Aorta (tissue), 5 donors: ENCODE measurements around the gene MAN1A1. TPM values are rescaled to one million over a fixed set of nuclear protein-coding genes. Genes with fewer than 3 reads are reported as not detected.
"Not testable (repeated sequence)": the region's sequence is repeated elsewhere in the genome, so short reads cannot be mapped to it uniquely, and the experiment has no call there.

Source experiments
- ATAC-seq: fragments of 200-7000 bp; cut with Tn5 transposase; one replicate; pipeline ENCODE4 v1.9.1; 2022; ENCODE audit warnings: moderate library complexity; ENCODE audit not compliant: low FRiP score
- DNase-seq, 2 donors: peaks; one replicate each; pipeline ENCODE4 v3.0.0-alpha.2; 2020
- H3K27ac ChIP-seq, 2 donors: one replicate each; pipeline ENCODE4 v1.5.1; 2013; ENCODE audit warnings: low read length in 2 of 2, mild to moderate bottlenecking in 2 of 2, moderate library complexity in 2 of 2, control low read depth in 1 of 2, inconsistent platforms in 1 of 2, low read depth in 1 of 2
- H3K27me3 ChIP-seq, 2 donors: one replicate each; pipeline ENCODE4 v1.6.1; 2013; ENCODE audit warnings: control low read depth in 1 of 2, low read length in 1 of 2, mild to moderate bottlenecking in 1 of 2, moderate library complexity in 1 of 2; ENCODE audit not compliant: insufficient read depth in 2 of 2, control insufficient read depth in 1 of 2
- H3K36me3 ChIP-seq, 2 donors: one replicate each; pipeline ENCODE4 v1.6.1; 2013; ENCODE audit warnings: control low read depth in 1 of 2, low read length in 1 of 2, mild to moderate bottlenecking in 1 of 2; ENCODE audit not compliant: insufficient read depth in 2 of 2, control insufficient read depth in 1 of 2
- H3K4me1 ChIP-seq, 2 donors: one replicate each; pipeline ENCODE4 v1.6.1; 2013; ENCODE audit warnings: low read length in 2 of 2, control low read depth in 1 of 2, mild to moderate bottlenecking in 1 of 2, moderate library complexity in 1 of 2; ENCODE audit not compliant: insufficient read depth in 2 of 2, control insufficient read depth in 1 of 2
- H3K4me3 ChIP-seq, 2 donors: one replicate each; pipeline ENCODE4 v1.5.1; 2013; ENCODE audit warnings: low read length in 2 of 2, control low read depth in 1 of 2, mild to moderate bottlenecking in 1 of 2
- H3K9me3 ChIP-seq: one replicate; pipeline ENCODE4 v1.6.1; 2013; ENCODE audit warnings: mild to moderate bottlenecking, low read length; ENCODE audit not compliant: control insufficient read depth
- WGBS, 2 donors: extraction: QIAGEN DNeasy Blood & Tissue Kit; methylation state at CpG; one replicate each; pipeline ENCODE4 v1.1.7; 2013; 5-methylcytosine and 5-hydroxymethylcytosine counted together
- intact Hi-C, 2 donors: fragments of 100-400 bp; cut with DNase I; formaldehyde crosslinking; loops; one replicate each; pipeline versions ENCODE4 v1.14.2 to v1.15.0; 2022
- long read RNA-seq, 2 donors: library from polyadenylated mRNA; unstranded; transcript quantifications; one replicate each; pipeline ENCODE4 v2.0.0, GENCODE V29; 2020 to 2021
- polyA plus RNA-seq, 2 donors: library from polyadenylated mRNA; stranded (reverse); fragments of 200-250 nt; gene quantifications; one replicate each; pipeline ENCODE4 v1.2.3, GENCODE V29; 2013
- total RNA-seq, 2 donors: library from RNA; stranded (reverse); fragmentation: NEBNext Ultra II Directional; extraction: Animal tissue kit (Norgen Biotek cat#: 25700); gene quantifications; one replicate each; pipeline ENCODE4 v1.2.1, GENCODE V29; 2021
- donor health status: healthy with polysubstance abuse.
- donor health status: Bipolar disorder and iron deficiency.
- donor health status: DM: no; HTN: no; CAD: no.
- donor health status: DM: no; HTN: no; CAD: no.
- donor health status: DM: yes; HTN: yes; CAD: no.

MAN1A1 gene
- total RNA-seq (10 to 100 TPM; 57.8 to 76.0 TPM), polyA plus RNA-seq (10 to 100 TPM; 22.2 to 22.6 TPM)
- long read RNA-seq, donor 1, partial matches to known transcripts, result 3 of 15 reads
- long read RNA-seq, donor 1, other reads (novel, unspliced or antisense), result 12 of 15 reads
- long read RNA-seq, donor 2, full-length matches to known transcripts, result 16 of 51 reads
- long read RNA-seq, donor 2, partial matches to known transcripts, result 22 of 51 reads
- long read RNA-seq, donor 2, other reads (novel, unspliced or antisense), result 13 of 51 reads

- peaks cover 0 to 3% of the 10 kb centered on the region in 2 donors for H3K4me1 ChIP-seq
- WGBS, 2 donors, result 0 to 1% methylated on average over 71 to 103 of the region's 103 CpGs
Measured at GRCh38 chr6:119349361-119350201, at the start of gene MAN1A1. Gene MAN1A1, minus strand, starts transcription at chr6:119349761. Its CDS starts 696 bp downstream, at chr6:119349065.

GRCh38 chr6:119395192-119395591, 45.6 kb upstream of the MAN1A1 start:
- intact Hi-C loops, result no loop called here
- H3K36me3 ChIP-seq, result no peaks in the 10 kb centered on the region

More at GRCh38 chr6:119349361-119350201, at the start of gene MAN1A1:
- intact Hi-C loops, result loop anchor here (5.0 kb wide), 2 partner anchors 202 to 222 kb away; no protein-coding TSS in a partner anchor
- no peaks in the 10 kb centered on the region for H3K27me3 ChIP-seq
- H3K4me3 ChIP-seq, result peak within 1 kb of the TSS; percentile 79 to 90
- peak; percentile 96 for ATAC-seq
- peak; percentile 93 to 96 for DNase-seq
- H3K9me3 ChIP-seq, result no peaks in the 10 kb centered on the region
- no peaks in the 10 kb centered on the region for H3K36me3 ChIP-seq
- peak within 1 kb of the TSS; percentile 76 to 94 for H3K27ac ChIP-seq

GRCh38 chr6:119390247-119390793, 40.8 kb upstream of the MAN1A1 start:
- H3K27ac ChIP-seq, result no peak overlapping the region
- no peak overlapping the region for H3K4me3 ChIP-seq
- DNase-seq (no peak), ATAC-seq (no peak)
- H3K9me3 ChIP-seq, result no peaks in the 10 kb centered on the region
- no peaks in the 10 kb centered on the region for H3K4me1 ChIP-seq
- no peaks in the 10 kb centered on the region for H3K36me3 ChIP-seq
- intact Hi-C loops, result no loop called here
- no peaks in the 10 kb centered on the region for H3K27me3 ChIP-seq

More at GRCh38 chr6:119395192-119395591, 45.6 kb upstream of the MAN1A1 start:
- no peak overlapping the region for H3K4me3 ChIP-seq
- ATAC-seq (no peak), DNase-seq (no peak)
- no peak overlapping the region for H3K27ac ChIP-seq
- no peaks in the 10 kb centered on the region for H3K27me3 ChIP-seq
- peaks cover 14% of the 10 kb centered on the region for H3K9me3 ChIP-seq
- 78 to 80% methylated on average over 2 of the region's 2 CpGs for WGBS, 2 donors
- H3K4me1 ChIP-seq, result no peaks in the 10 kb centered on the region

- intact Hi-C loops, result no loop called here
- H3K36me3 ChIP-seq, result no peaks in the 10 kb centered on the region
- no peaks in the 10 kb centered on the region for H3K9me3 ChIP-seq
- no peak overlapping the region for H3K27ac ChIP-seq
- ATAC-seq, result no peak
- H3K4me3 ChIP-seq, result no peak overlapping the region
- H3K27me3 ChIP-seq, result no peaks in the 10 kb centered on the region
- whole genome bisulfite sequencing, 2 donors, result 90 to 93% methylated on average over 1 of the region's 1 CpG
- DNase-seq, result no peak
- H3K4me1 ChIP-seq, result no peaks in the 10 kb centered on the region
Measured at GRCh38 chr6:119385994-119386393, 36.4 kb upstream of the MAN1A1 start.

GRCh38 chr6:119384444-119384843, 34.9 kb upstream of the MAN1A1 start:
- no peak overlapping the region for H3K4me3 ChIP-seq
- H3K27ac ChIP-seq, result no peak overlapping the region
- H3K9me3 ChIP-seq, result no peaks in the 10 kb centered on the region
- no peaks in the 10 kb centered on the region for H3K4me1 ChIP-seq
- no peak for DNase-seq
- intact Hi-C loops, result no loop called here
- no peaks in the 10 kb centered on the region for H3K27me3 ChIP-seq
- no peak for ATAC-seq
- no peaks in the 10 kb centered on the region for H3K36me3 ChIP-seq

DNA sequence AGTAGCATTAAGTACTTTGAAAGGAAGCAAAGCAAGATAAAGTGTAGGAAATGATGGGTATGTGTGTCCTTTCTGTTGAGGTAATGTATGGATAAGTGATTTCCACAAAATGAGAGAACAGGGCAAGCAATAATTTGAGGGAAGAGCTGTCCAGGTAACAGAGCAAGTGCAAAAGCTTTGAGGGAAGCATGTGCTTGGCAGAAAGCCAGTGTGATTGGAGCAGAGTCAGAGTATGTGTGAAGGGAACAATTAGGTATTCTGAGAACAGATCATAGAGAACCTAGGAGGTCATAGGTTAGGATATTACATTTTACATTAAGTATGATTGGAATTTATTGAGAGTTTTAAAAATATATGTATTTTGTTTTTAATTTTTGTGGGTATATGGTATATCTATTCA, 30.2 kb upstream of the MAN1A1 start:
- intact Hi-C loops, result no loop called here
- no peaks in the 10 kb centered on the region for H3K9me3 ChIP-seq
- DNase-seq (no peak), ATAC-seq (no peak)
- H3K27me3 ChIP-seq, result no peaks in the 10 kb centered on the region
- no peaks in the 10 kb centered on the region for H3K4me1 ChIP-seq
- no peak overlapping the region for H3K4me3 ChIP-seq
- H3K27ac ChIP-seq, result no peak overlapping the region
- H3K36me3 ChIP-seq, result no peaks in the 10 kb centered on the region

DNA sequence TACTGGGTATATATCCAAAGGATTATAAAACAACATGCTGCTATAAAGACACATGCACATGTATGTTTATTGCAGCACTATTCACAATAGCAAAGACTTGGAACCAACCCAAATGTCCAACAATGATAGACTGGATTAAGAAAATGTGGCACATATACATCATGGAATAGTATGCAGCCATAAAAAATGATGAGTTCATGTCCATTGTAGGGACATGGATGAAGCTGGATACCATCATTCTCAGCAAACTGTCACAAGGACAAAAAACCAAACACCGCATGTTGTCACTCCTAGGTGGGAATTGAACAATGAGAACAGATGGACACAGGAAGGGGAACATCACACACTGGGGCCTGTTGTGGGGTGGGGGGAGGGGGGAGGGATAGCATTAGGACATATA, 27.5 kb upstream of the MAN1A1 start:
- DNase-seq, H3K9me3 ChIP-seq, intact Hi-C loops, H3K27me3 ChIP-seq, H3K36me3 ChIP-seq, ATAC-seq, H3K27ac ChIP-seq, H3K4me1 ChIP-seq, H3K4me3 ChIP-seq: not testable (repeated sequence)
- 93 to 97% methylated on average over 1 of the region's 1 CpG for WGBS, 2 donors

- 76 to 90% methylated on average over 3 of the region's 3 CpGs for WGBS, 2 donors
- intact Hi-C loops, result no loop called here
Measured at GRCh38 chr6:119370080-119370479, 20.5 kb upstream of the MAN1A1 start.

More at GRCh38 chr6:119370080-119370479, 20.5 kb upstream of the MAN1A1 start:
- ATAC-seq (no peak), DNase-seq (no peak)
- Histone ChIP-seq H3K4me1 (no peaks in the 10 kb centered on the region), H3K27ac (no peak overlapping the region), H3K27me3 (no peaks in the 10 kb centered on the region), H3K9me3 (no peaks in the 10 kb centered on the region), H3K36me3 (no peaks in the 10 kb centered on the region), H3K4me3 (no peak overlapping the region)
